Suppressor macrophage treated with lipopolysaccharide for 1 hour (primary cell): ENCODE data around the gene CCDC149.

Experiments
- DNase-seq, 3 donors: peaks; one replicate each; pipeline ENCODE4 v3.0.0-alpha.2; 2020 to 2022

Gene CCDC149

DNA sequence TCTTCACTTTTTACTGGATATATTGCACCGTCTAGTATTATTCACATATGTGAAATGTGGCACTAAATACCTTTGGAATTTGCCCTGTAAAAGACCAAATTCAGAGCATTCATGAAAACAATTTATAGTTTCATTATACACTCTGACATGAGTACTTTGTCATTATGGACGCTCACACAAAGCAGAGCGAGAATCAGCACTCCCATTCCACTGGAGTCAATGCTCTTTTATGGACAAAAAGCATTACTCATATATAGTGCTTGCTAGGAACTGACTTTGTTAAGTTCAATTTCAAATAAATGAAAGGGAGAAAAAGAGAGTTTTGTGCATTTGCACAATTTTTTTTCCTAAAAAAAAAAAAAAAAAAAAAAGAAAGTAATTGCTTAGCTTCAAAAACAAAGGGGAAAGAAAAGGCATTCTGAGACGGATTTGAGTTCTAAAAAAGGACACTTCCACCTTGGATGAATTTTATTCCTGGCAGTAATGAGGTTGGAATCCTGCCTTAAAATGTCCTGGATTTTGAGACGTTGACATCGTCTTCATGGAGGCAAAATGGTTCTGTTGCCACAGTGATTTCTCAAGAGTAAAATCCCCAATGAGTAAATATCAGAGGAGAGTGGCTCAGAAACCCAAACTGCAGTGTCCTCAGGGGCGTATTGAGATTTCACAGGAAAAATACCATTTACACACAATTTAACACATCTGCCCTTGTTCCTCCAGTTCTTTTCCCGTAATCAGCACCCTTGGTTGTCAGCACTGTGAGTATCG is 34.8 kb downstream of the CCDC149 start:
- DNase-seq, result peak; percentile 7 to 40 (median 18)

DNA sequence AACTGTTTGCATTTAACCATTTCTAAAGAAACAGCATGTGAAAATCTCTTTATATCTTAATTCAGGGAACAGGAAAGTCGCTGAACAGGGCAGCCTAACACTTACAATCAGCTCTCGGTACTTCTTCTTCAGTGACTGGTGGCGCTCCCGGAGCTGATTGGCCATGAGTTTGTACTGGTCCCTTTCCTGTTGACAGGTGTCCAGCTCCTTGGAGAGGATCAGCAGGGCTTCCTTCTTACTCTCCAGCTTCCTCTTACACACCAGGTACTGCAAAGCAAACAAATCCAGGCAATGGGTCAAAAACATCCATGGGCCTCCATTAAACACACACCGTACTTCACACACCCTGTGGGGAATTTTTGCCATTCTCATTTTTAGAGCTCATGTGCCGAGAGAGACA is 36.4 kb downstream of the CCDC149 start:
- no peak for DNase-seq

DNA sequence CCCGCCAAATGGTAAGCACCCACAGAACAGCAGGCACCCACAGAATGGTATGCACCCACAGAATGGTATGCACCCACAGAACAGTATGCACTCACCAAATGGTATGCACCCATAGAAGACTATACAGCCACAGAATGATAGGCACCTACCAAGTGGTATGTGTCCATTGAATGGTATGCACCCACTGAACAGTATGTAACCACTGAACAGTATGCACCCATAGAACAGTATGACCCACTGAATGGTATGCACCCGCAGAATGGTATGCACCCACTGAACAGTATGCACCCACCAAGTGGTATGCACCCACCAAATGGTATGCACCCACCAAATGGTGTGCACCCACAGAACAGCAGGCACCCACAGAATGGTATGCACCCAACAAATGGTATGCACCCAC is 40.1 kb downstream of the CCDC149 start:
- no peak for DNase-seq

DNA sequence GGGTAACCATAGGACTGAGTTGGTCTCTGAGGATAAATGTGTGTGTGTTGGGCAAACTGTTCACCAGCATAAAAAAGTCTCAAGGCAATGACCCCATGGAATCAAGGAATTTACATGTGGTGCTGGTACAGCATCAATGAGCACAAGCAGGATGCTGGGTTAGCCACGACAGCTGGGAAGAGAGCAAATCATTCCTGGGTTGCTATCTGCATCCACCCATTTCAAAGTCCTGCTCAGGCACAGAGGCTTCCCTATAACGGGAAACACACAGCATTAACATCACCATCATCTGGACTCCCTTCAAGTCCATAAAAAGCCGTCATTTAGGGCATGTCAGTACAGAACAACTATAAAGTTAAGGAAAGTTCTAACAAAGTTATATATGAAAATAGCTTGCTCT is 41.6 kb downstream of the CCDC149 start:
- DNase-seq, result no peak

DNA sequence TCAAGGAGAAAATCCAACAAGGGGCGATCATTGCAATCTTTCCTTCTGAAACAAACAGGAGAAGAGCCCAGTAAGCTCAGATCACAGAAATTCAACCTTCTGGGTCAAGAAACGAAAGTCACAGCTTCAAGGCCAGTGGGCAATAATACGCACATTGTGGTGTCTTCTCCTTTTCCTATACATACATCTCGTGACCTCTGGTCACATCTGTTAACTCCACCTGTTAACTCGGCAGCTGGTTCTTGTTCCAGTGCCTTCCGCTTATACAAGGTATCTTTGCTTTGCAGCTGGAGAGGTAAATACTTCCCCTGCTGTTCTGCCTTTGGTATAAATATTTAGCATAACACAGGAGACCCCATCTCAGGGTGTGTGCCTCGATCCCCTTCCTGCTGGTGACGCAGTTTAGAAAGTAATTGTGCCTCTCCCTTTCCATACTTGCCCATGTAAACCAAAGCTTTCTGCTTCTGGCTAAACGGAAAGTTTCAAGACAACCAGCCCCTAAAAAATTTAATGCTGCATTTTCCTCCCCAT is 45.0 kb downstream of the CCDC149 start:
- no peak for DNase-seq

DNA sequence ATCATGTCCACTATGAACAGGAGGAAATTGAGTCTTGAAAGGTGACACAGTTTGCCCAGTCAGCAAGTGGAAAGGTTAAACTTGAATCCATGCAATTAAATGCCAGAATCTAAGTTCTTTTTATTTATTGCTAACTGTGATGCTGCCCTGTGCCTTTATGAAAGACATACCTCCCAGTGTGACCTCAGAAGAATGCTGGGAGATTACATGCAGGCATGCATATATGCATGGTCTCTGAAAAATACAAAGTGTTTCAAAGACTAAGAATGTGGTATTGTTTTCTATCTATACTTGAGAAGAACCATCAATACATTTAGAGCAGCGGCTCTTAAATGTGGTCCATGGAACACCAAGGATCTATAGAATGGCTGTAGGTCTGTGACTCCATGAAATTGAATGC is 45.6 kb downstream of the CCDC149 start:
- no peak for DNase-seq

DNA sequence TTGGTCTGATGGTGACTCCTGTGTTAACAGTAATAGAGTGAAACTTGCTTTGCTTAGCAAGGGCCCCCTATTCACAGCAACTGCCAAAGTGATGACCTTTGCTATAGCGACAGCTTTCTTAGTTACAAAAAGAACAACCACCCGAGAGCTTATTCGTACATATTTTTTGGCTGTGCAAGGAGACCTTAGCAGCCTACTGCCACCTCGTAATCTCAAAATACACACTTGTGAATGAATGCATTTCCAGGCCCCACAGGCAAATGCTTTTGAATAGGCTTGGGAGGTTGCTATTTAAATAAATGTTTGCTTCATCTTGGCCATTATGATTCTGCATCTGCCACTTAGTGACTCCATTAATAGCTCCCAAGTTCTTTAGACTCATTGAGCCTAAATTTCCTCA is 47.4 kb downstream of the CCDC149 start:
- no peak for DNase-seq

DNA sequence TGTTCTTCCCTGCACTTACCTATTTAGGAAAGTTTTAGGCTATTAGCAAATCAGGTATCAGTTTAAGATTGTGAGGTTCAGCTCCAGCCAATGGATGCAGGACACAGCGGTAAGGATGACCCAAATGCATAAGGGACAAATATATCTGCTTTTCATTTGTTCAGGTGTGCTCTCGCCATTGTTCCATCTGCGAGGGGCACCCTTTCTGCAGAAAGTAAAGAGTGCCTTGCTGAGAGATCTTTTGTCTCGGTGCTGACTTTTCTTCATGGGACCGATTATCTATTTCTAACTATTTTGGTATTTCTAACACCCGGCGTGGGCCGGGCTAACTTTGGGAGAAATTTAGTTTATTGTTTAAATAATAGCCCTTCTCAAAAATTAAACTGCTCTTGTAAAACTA is 49.0 kb downstream of the CCDC149 start:
- no peak for DNase-seq

DNA sequence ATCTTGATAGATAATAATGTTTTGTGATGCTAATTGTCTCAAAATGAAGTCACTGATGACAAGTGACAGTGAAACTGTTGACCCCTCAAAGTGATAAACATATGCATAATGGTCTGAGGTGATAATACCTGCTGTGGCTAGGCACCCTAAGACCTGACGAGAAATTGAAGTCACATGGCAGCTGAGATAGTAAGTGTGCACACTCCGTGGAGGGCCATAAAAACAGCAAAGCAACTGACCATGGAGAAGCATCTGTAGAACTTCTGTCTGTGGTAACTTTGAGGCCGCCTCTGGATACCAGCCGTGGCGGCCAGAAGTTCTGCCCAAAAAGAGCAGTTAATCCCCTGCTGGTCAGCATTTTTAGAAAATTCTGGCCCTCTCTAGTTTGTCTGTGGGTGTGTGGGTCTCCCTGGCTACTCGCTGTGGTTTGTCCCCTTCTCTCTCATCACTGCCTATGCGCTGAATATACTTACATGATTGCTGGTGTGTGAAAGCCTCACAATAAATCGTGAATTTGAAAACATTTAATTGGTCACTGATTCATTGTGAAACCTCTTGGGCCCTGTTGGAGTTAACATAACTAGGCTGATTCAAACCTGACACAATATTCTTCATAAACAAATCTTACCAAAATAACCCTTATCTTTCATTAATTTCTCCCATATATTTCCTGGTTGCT is 50.6 kb downstream of the CCDC149 start:
- DNase-seq, result no peak

DNA sequence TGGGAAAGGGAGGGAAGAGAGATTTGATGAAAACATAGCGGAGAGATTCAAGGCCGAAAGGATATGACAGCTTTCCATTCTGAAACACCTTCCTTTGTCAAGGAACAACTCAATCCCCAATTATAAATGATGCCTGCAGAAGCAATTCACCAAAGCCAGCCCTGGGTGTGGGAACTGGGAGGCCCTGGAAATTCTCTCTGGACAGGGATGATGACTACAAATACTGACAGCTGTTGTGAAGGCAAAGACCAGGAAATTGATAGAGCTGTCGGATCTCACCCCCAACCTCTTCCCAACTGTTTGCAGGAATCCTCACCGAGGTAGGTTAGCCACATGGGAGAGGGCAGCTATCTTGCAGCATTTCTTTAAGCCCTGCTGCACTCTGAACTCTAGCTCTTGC is 54.3 kb downstream of the CCDC149 start:
- no peak for DNase-seq

DNA sequence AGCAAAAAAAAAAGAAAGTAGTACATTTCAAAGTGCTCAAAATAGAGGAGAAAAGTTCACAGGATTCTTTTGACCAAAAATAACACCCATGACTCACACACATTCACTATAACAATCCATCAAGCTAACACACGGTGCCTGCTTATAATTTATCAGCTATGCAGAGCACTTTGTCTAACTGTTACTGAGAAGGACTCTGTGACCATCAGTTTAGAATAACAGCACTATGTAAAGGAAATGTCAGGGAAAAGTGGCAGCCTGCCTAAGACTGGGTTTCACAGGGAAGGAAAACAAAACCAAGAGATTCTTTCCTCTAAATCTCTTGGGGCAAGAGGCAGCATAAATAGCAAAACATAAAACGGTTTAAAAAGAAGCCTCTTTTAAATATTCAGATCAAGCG is 54.8 kb downstream of the CCDC149 start:
- DNase-seq, result no peak

DNA sequence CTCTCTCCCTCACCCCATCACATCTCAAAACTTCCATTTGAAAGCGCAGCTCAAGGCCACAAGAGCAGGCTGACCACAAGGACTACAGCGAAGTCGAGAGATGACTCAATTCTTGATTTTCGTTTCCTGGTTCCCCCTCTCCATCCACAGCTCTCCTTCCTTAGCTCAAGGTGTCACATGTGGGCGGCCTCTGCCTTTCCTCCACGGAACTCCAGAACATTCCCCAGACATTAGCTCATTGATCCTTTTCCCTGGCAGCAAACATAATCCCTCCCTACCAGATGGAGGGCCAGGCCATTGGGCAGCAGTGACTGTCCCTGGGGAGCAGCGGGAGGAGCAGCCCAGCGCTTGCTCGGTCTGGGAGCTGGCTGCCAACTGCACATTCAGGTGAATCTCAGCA is 56.3 kb downstream of the CCDC149 start:
- DNase-seq, result no peak

DNA sequence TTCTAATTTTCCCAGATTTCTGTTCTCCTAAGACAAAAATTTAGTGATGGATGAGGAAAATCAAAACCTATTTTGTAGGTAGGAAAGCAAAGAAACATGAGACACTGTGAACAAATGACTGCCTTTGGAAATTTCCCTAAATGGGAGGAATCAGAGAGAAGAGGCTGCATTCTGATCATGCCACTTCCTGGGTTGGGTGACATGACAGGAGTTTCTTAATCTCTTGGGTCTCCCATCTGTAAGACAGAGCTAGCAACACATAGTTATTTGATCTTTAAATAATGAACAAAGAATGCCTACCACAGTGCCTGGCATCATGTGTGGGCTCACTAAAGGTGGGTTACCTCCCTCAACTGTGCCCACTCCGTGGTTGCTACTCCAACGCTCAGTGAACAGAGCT is 57.1 kb downstream of the CCDC149 start:
- no peak for DNase-seq

DNA sequence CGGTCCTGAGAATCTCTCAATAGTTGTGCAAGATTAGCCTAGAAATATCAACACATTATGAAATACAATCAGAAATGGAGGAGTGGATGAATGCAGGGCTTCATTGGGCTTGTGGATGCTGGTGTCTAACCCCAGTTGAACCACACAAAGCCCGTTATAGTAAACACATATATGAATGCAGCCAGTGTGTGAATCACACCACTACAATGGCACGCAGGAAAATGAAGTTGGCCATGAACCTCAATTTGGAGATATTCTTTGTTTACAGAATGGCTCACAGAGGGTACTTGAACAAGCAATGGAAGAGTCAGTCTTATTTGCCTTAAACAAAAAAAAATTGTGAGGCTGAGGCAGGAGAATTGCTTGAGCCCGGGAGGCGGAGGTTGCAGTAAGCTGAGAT is 59.7 kb downstream of the CCDC149 start:
- DNase-seq, result no peak

DNA sequence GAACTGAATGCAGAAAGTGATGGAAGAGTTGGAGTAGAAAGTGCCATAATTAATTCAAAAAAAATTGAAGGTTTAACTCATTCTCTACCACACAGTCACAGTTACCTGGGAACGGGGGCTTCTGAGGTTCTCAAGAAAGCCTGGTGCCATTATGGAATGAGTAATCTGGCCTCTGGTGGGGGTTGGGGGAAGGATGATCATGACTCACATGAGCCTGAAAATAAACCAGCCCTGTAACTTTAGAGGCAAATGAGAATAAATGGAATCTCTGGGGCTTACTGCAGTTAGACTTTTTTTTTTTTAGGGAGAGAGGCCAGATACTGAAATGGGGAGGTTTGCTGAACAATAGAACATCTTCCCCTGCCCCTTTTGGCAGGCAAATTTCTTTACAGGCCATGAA is 62.2 kb downstream of the CCDC149 start:
- peak; percentile 33 to 47 (median 39) for DNase-seq

DNA sequence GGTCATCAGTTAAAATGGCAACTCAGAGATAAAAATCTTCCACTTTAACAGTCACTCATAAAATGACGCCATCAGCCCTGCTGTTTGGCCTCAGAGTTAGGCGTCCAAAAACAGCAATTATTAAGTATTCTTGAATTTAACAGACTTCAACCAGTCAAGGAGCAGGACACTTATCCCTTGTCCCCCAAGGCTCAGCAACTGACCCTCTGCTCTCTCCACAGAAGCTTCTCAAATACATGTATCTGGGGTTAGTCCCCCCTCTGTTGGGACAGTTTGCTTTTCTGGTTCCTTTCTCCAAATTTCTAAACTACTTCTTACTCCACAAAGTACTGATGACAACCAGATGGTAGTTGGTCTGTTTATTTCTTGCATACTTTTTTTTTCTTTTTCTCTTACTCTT is 63.1 kb downstream of the CCDC149 start:
- DNase-seq, result no peak

DNA sequence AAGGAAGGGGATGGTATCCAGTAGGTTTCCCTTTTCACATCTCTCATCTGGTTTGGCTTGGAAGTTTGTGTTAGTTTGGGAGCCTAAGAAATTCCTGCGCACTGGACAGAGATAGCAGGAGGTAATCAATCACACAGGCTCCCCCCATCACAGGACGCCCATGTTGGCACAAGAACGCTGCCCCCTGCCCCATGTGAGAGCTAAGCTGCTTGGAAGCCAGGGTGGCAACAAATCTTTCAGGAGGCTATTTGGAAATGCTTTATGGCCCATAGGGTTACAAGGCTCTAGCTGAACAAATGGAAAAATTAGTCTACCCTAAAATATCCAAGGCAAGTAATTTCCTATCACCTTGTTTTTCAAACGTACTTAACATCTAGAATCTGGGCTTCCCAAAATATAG is 63.5 kb downstream of the CCDC149 start:
- DNase-seq, result no peak

DNA sequence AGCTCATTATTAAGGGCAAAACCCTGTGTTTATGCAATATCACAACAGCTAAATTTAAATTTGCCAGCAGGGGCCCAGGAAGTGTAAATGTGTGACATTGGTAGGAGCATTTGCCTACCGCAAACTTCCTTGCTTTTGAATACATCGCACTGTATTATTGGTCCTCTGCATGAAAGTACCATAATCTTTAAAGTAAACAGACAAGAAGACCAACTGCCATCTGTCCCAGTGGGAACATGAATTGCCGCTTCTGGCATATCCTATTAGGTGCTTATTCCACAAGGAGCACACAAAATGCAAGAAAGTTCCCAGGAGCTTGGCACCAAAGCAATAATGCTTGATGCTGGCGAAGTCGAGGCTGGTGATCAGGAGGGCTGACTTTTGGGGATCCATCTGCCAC is 66.1 kb downstream of the CCDC149 start:
- no peak for DNase-seq

DNA sequence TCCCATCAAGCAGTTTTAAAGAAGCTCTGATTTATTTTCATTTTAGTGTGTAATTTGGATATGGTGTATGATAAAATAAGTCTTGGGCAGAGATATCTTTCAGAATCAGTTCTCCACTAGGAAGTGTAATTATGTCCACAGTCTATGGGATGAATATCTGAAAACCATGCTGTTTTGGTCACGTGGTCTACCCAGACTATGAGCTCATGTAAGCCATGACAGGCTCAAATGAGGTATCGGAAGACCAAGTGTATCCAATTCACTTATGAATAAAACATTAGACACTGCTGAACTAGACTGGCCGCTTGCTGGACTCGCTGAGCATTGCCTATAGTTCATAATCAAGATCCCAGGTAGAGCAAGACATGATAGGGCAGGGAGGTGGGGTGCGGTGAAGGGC is 66.9 kb downstream of the CCDC149 start:
- no peak for DNase-seq

DNA sequence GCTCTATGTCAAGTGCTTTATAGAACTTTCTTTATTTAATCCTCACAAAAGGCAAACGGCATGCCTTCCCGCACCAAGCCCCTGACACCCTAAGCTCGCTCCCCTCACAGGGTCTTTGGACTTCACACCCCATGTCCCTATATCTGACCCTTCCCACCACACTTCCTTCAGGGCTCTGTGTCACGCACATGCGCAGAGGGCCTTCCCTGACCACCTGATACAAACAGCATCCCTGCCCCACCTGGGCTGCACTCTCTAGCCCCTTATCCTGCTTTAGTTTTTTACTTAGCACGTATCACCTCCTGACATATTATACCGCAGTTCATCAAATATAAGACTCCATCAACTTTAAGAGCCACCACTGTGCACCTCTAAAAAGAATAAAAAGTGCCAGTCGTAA is 67.7 kb downstream of the CCDC149 start:
- DNase-seq, result no peak

DNA sequence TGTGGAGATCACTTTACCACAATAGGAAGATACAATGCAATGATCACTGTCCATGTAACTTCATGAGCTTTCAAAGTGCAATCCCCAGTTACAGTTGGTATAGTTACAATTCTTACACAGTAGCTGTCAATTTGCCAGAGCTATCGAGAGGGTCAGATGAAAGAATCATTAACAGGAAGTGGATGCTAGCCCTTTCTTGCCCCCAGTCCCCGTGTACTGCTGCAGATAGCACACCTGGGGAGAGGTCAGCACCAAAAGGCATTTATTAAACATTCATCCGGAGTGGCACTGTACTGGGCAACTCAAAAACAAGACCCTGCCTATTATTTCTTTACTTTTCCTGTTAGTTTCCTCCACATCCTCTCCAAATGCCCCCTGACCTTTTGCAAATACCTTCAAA is 69.7 kb downstream of the CCDC149 start:
- no peak for DNase-seq

DNA sequence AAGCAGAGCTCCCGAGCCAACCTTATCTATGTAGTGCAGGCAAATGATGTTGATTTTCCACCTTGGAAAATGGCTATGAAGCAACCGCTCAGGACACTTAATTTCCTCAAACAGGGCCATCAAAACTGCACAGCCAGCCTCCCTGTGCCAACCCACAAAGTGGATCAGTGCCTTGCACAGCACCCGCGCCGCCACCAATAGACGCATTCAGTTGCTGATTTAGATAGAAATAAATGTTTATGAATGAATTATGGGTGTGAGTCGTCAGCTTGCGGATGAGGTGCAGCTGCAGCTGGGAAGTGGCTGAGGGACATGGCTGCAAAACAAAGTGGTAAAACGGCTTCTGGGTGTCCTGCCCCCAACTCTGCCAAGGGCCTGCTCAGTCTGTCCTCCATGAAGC is 70.5 kb downstream of the CCDC149 start:
- DNase-seq, result no peak

DNA sequence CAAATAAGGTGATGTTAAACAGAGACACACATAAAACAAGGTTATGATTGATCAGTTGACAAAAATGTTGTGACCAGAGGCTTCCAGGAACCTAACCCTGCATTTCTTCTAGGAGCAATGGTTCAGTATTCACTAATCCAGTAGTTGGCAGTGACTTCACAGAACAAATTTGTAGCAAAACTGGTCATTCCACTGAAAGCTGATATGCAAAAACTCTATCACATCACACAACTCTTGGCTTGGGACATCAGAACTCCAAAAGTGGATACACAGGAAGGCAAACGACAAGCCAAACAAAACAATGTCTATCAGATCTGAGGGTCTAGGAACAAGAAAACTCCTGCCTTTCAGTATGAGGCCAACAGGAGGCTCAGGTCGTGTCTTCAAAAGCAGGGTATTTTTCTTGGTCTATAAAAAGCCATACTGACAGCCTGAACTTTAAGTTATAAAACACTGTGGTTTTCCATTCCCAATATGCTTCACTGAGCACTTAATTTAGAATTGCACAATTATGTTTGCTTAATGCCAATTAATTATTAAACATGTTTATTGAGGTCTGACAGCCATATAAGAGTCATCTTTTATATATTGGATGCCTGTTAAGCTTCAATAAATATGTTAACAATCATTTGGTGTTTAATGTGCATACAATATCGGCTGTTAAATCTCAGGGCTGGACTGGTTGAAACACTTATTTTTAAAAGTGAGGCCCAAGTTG is 71.9 kb downstream of the CCDC149 start:
- DNase-seq, result no peak

DNA sequence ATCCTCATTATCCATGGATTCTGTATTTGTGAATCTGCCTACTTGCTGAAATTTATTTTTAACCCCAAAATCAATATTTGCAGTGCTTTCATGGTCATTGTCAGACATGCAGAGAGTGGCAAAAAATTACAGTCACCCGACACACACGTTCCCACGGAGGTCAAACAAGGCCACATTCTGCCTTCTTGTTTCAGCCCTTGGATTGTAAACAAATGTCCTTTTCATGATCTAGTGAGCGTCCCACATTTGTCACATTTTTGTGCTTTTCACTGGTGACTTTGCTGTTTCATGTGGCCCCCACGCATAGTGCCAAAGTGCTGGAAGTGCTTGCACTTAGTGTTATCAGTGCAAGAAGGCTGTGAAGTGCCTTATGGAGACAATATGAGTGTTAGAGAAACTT is 72.5 kb downstream of the CCDC149 start:
- no peak for DNase-seq
